Measurements from ENCODE around the gene FBRSL1.

DNA sequence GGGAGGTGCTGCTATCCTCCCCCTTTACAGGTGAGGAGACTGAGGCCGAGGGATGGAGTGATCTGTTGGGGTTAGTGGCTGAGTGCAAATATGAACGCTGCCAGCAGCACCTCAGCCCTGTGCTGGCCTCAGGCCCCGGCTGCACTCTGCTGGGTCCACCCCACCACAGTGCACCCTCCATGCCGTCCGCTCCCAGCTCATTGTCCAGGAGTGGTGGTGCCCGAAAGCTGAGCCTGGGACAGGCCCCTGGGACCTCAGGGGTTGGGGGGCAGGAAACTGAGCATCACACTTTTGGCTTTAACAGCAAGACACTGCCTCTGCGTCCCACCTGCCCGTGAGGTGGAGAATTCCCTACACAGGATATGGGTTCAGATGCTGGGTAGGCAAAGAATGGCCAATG, 31.5 kb upstream of the FBRSL1 start:
- TF ChIP-seq, protein P1, sequence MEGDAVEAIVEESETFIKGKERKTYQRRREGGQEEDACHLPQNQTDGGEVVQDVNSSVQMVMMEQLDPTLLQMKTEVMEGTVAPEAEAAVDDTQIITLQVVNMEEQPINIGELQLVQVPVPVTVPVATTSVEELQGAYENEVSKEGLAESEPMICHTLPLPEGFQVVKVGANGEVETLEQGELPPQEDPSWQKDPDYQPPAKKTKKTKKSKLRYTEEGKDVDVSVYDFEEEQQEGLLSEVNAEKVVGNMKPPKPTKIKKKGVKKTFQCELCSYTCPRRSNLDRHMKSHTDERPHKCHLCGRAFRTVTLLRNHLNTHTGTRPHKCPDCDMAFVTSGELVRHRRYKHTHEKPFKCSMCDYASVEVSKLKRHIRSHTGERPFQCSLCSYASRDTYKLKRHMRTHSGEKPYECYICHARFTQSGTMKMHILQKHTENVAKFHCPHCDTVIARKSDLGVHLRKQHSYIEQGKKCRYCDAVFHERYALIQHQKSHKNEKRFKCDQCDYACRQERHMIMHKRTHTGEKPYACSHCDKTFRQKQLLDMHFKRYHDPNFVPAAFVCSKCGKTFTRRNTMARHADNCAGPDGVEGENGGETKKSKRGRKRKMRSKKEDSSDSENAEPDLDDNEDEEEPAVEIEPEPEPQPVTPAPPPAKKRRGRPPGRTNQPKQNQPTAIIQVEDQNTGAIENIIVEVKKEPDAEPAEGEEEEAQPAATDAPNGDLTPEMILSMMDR (IDR thresholded peaks at IDR 0.05; ENCODE audit: extremely low read depth in 1 of 2, insufficient read depth in 1 of 2, low read depth in 1 of 2, low read length in 2 of 2), result no peak
- TF ChIP-seq EZH2 (IDR thresholded peaks at IDR 0.05; ENCODE audit: borderline replicate concordance, low read depth, low read length, severe bottlenecking), result no peak
- TF ChIP-seq POLR2A (IDR thresholded peaks at IDR 0.05; ENCODE audit: low read depth, low read length), result no peak
- no peak for TF ChIP-seq POLR2AphosphoS5 (IDR thresholded peaks at IDR 0.05; ENCODE audit: insufficient read depth, low read depth, low read length)
- TF ChIP-seq FOS (IDR thresholded peaks at IDR 0.05; ENCODE audit: borderline replicate concordance, insufficient read depth, low read length), result no peak
- TF ChIP-seq GATA2 (IDR thresholded peaks at IDR 0.05; ENCODE audit: insufficient read depth, insufficient read length, low read depth, low read length), result no peak
- TF ChIP-seq MYC (IDR thresholded peaks at IDR 0.05; ENCODE audit: low read depth, low read length), result no peak
- no peak for TF ChIP-seq JUN (IDR thresholded peaks at IDR 0.05; ENCODE audit: borderline replicate concordance, insufficient read depth, insufficient read length, low read depth)
